Suprapubic skin (tissue), 4 donors: Measurements from ENCODE around the gene GSAP. TPM values are rescaled to one million over a fixed set of nuclear protein-coding genes. Genes with fewer than 3 reads are reported as not detected.

Source experiments
- DNase-seq, 2 donors: peaks; one replicate each; pipeline ENCODE4 v3.0.0-alpha.2; 2019; ENCODE audit warnings: low spot score in 2 of 2
- H3K27ac ChIP-seq: fragments of 200-600 bp; sonication (generic); one replicate; pipeline ENCODE4 v1.5.1; 2019
- H3K27me3 ChIP-seq: fragments of 200-600 bp; sonication (generic); one replicate; pipeline ENCODE4 v1.5.1; 2019
- H3K36me3 ChIP-seq: fragments of 200-600 bp; sonication (generic); one replicate; pipeline ENCODE4 v1.5.1; 2019
- H3K4me1 ChIP-seq: fragments of 200-600 bp; sonication (generic); one replicate; pipeline ENCODE4 v1.5.1; 2019
- H3K4me3 ChIP-seq: fragments of 200-600 bp; sonication (generic); one replicate; pipeline ENCODE4 v1.5.1; 2019; ENCODE audit warnings: mild to moderate bottlenecking
- H3K9me3 ChIP-seq: fragments of 200-600 bp; sonication (generic); one replicate; pipeline ENCODE4 v1.5.1; 2019
- CTCF ChIP-seq, 2 donors: fragments of 200-600 bp in 1 of 2; fragments of 450-650 bp in 1 of 2; sonication (generic) in 1 of 2; IDR thresholded peaks; one replicate each; pipeline ENCODE4 v1.5.1; 2016 to 2019; ENCODE audit warnings: antibody characterized with exemption in 2 of 2, mild to moderate bottlenecking in 1 of 2, moderate library complexity in 1 of 2
- EP300 ChIP-seq: sonication (generic); formaldehyde crosslinking; IDR thresholded peaks from one replicate; pipeline ENCODE4 v1.6.1; 2017; ENCODE audit warnings: antibody characterized with exemption
- POLR2A ChIP-seq, 2 donors: fragments of 450-650 bp; IDR thresholded peaks; one replicate each; pipeline ENCODE4 v1.6.1; 2017; ENCODE audit warnings: antibody characterized with exemption in 2 of 2, mild to moderate bottlenecking in 2 of 2, moderate library complexity in 2 of 2
- POLR2AphosphoS5 ChIP-seq, 3 donors: sonication (generic); formaldehyde crosslinking; IDR thresholded peaks; one replicate each; pipeline ENCODE4 v1.6.1; 2017; ENCODE audit warnings: antibody characterized with exemption in 3 of 3
- WGBS: methylation state at CpG from one replicate; pipeline ENCODE4 v1.1.5; 2018; 5-methylcytosine and 5-hydroxymethylcytosine counted together
- total RNA-seq, 4 donors: library from RNA; depleted of rRNA; stranded (reverse); fragments of >200 nt; gene quantifications; one replicate each; pipeline ENCODE4 v1.1.0, GENCODE V29; 2016

The GSAP gene
- total RNA-seq, 4 donors from 2014 or later: 11.8 to 52.8 (median 17.2) TPM

GRCh38 chr7:77447616-77448015 is 31.5 kb upstream of the GSAP start:
- Histone ChIP-seq H3K36me3 (no peaks in the 10 kb centered on the region), H3K27ac (no peak overlapping the region), H3K27me3 (no peaks in the 10 kb centered on the region), H3K4me1 (no peaks in the 10 kb centered on the region), H3K4me3 (no peak overlapping the region), H3K9me3 (no peaks in the 10 kb centered on the region)
- TF ChIP-seq POLR2AphosphoS5 (IDR thresholded peaks at IDR 0.05) (no peak), POLR2A (IDR thresholded peaks at IDR 0.05) (no peak), EP300 (no peak), CTCF (IDR thresholded peaks at IDR 0.05) (no peak)
- WGBS: 83% methylated on average over 1 of the region's 1 CpG
- no peak for DNase-seq

GRCh38 chr7:77444123-77444522 is 28.0 kb upstream of the GSAP start:
- H3K36me3 ChIP-seq: no peaks in the 10 kb centered on the region
- peaks cover 5% of the 10 kb centered on the region for H3K4me1 ChIP-seq
- TF ChIP-seq CTCF (IDR thresholded peaks at IDR 0.05): no peak
- TF ChIP-seq POLR2AphosphoS5 (IDR thresholded peaks at IDR 0.05): no peak
- no peak for TF ChIP-seq EP300
- no peak for TF ChIP-seq POLR2A (IDR thresholded peaks at IDR 0.05)
- H3K4me3 ChIP-seq: no peak overlapping the region
- DNase-seq: no peak
- H3K9me3 ChIP-seq: no peaks in the 10 kb centered on the region
- no peak overlapping the region for H3K27ac ChIP-seq
- no peaks in the 10 kb centered on the region for H3K27me3 ChIP-seq
- 71% methylated on average over 1 of the region's 1 CpG for WGBS

- Histone ChIP-seq H3K4me3 (no peak overlapping the region), H3K36me3 (no peaks in the 10 kb centered on the region), H3K27ac (no peak overlapping the region), H3K9me3 (no peaks in the 10 kb centered on the region), H3K4me1 (peaks cover 5% of the 10 kb centered on the region), H3K27me3 (no peaks in the 10 kb centered on the region)
- DNase-seq: no peak
- TF ChIP-seq EP300 (no peak), POLR2AphosphoS5 (IDR thresholded peaks at IDR 0.05) (no peak), CTCF (IDR thresholded peaks at IDR 0.05) (no peak), POLR2A (IDR thresholded peaks at IDR 0.05) (no peak)
- WGBS: 97% methylated on average over 2 of the region's 2 CpGs
Measured at GRCh38 chr7:77443042-77443441, 26.9 kb upstream of the GSAP start.

GRCh38 chr7:77442636-77443035 is 26.5 kb upstream of the GSAP start:
- no peak for DNase-seq
- H3K27me3 ChIP-seq: no peaks in the 10 kb centered on the region
- H3K9me3 ChIP-seq: no peaks in the 10 kb centered on the region
- peaks cover 5% of the 10 kb centered on the region for H3K4me1 ChIP-seq
- H3K36me3 ChIP-seq: no peaks in the 10 kb centered on the region
- no peak overlapping the region for H3K27ac ChIP-seq
- TF ChIP-seq CTCF (IDR thresholded peaks at IDR 0.05): no peak
- TF ChIP-seq EP300: no peak
- TF ChIP-seq POLR2AphosphoS5 (IDR thresholded peaks at IDR 0.05): no peak
- no peak for TF ChIP-seq POLR2A (IDR thresholded peaks at IDR 0.05)
- WGBS: 67% methylated on average over 2 of the region's 2 CpGs
- H3K4me3 ChIP-seq: no peak overlapping the region

GRCh38 chr7:77441046-77441445 is 24.9 kb upstream of the GSAP start:
- no peak for DNase-seq
- H3K36me3 ChIP-seq: no peaks in the 10 kb centered on the region
- H3K27ac ChIP-seq: no peak overlapping the region
- TF ChIP-seq POLR2A (IDR thresholded peaks at IDR 0.05) (no peak), POLR2AphosphoS5 (IDR thresholded peaks at IDR 0.05) (no peak), EP300 (no peak), CTCF (IDR thresholded peaks at IDR 0.05) (no peak)
- no peak overlapping the region for H3K4me3 ChIP-seq
- WGBS: 87% methylated on average over 2 of the region's 2 CpGs
- no peaks in the 10 kb centered on the region for H3K9me3 ChIP-seq
- H3K4me1 ChIP-seq: peaks cover 5% of the 10 kb centered on the region
- no peaks in the 10 kb centered on the region for H3K27me3 ChIP-seq
